WTC11 (cell line): ENCODE results near the gene DNAH17. TPM values are rescaled to one million over a fixed set of nuclear protein-coding genes. Genes with fewer than 3 reads are reported as not detected.

ENCODE experiments used
- ATAC-seq: fragments of 200-7000 bp; cut with Tn5 transposase; 2 replicates; pipeline ENCODE4 v1.10.0; 2021; ENCODE audit warnings: mild to moderate bottlenecking, moderate library complexity
- CTCF ChIA-PET: fragments of 300-600 bp; sonication (Branson Sonifier 250); formaldehyde crosslinking; loops from one replicate; lab custom pipeline; 2021; ENCODE audit warnings: antibody characterized with exemption; lab: Charles Lee
- POLR2A ChIA-PET: fragments of 350-600 bp; sonication (Branson Sonifier 250); formaldehyde crosslinking; loops from one replicate; lab custom pipeline; 2021; ENCODE audit warnings: antibody characterized with exemption; lab: Charles Lee
- DNase-seq: peaks from one replicate; pipeline ENCODE4 v3.0.0; 2021; ENCODE audit warnings: low spot score
- H3K27ac Mint-ChIP-seq: 2 replicates; pipeline ENCODE4 v1.8.0; 2021; ENCODE audit warnings: mixed read lengths
- H3K27me3 Mint-ChIP-seq: 2 replicates; pipeline ENCODE4 v1.8.0; 2021; ENCODE audit warnings: low read depth, mild to moderate bottlenecking, moderate library complexity, mixed read lengths
- H3K36me3 Mint-ChIP-seq: 2 replicates; pipeline ENCODE4 v1.8.0; 2021; ENCODE audit warnings: mixed read lengths
- H3K4me1 Mint-ChIP-seq: 2 replicates; pipeline ENCODE4 v1.8.0; 2022; ENCODE audit warnings: mixed read lengths
- H3K4me3 Mint-ChIP-seq: 2 replicates; pipeline ENCODE4 v1.8.0; 2021; ENCODE audit warnings: mild to moderate bottlenecking, moderate library complexity, mixed read lengths
- H3K9me3 Mint-ChIP-seq: 2 replicates; pipeline ENCODE4 v1.8.0; 2021; ENCODE audit warnings: mixed read lengths
- ATF6 ChIP-seq: sonication (generic); formaldehyde crosslinking; IDR thresholded peaks from 2 replicates; pipeline ENCODE4 v1.8.1; 2023; ENCODE audit warnings: mild to moderate bottlenecking, missing genetic modification reagents
- CREB1 ChIP-seq: sonication (generic); formaldehyde crosslinking; IDR thresholded peaks from 2 replicates; pipeline ENCODE4 v1.8.0; 2023; ENCODE audit warnings: mild to moderate bottlenecking, missing genetic modification reagents
- CREM ChIP-seq: sonication (generic); formaldehyde crosslinking; IDR thresholded peaks from 2 replicates; pipeline ENCODE4 v1.8.1; 2022; ENCODE audit warnings: mild to moderate bottlenecking, missing genetic modification reagents, moderate library complexity
- ERG ChIP-seq: fragments of 250-450 bp; sonication (Bioruptor Pico); IDR thresholded peaks from 2 replicates; pipeline ENCODE4 v1.8.0; 2021; ENCODE audit warnings: mild to moderate bottlenecking
- IRF1 ChIP-seq: sonication (generic); formaldehyde crosslinking; IDR thresholded peaks from 2 replicates; pipeline ENCODE4 v1.8.0; 2023; ENCODE audit warnings: missing genetic modification reagents
- JAZF1 ChIP-seq: fragments of 250-450 bp; sonication (Bioruptor Pico); IDR thresholded peaks from 2 replicates; pipeline ENCODE4 v1.9.0; 2021; ENCODE audit warnings: moderate library complexity, mild to moderate bottlenecking, inconsistent platforms
- MAX ChIP-seq: sonication (generic); formaldehyde crosslinking; IDR thresholded peaks from 2 replicates; pipeline ENCODE4 v1.8.0; 2022; ENCODE audit warnings: mild to moderate bottlenecking, missing genetic modification reagents
- SP1 ChIP-seq: sonication (generic); formaldehyde crosslinking; conservative IDR thresholded peaks from 2 replicates; pipeline ENCODE4 v1.8.1; 2022; ENCODE audit warnings: missing genetic modification reagents
- ZNF232 ChIP-seq: sonication (generic); formaldehyde crosslinking; IDR thresholded peaks from 2 replicates; pipeline ENCODE4 v1.8.0; 2022; ENCODE audit warnings: mild to moderate bottlenecking, missing genetic modification reagents
- ZNF263 ChIP-seq: sonication (generic); formaldehyde crosslinking; IDR thresholded peaks from 2 replicates; pipeline ENCODE4 v1.8.1; 2022; ENCODE audit warnings: low read depth, mild to moderate bottlenecking, moderate library complexity, missing genetic modification reagents
- ZNF281 ChIP-seq: sonication (generic); formaldehyde crosslinking; IDR thresholded peaks from 2 replicates; pipeline ENCODE4 v1.8.0; 2023; ENCODE audit warnings: mild to moderate bottlenecking, missing genetic modification reagents
- ZNF416 ChIP-seq: fragments of 250-450 bp; sonication (Bioruptor Pico); IDR thresholded peaks from 2 replicates; pipeline ENCODE4 v1.9.0; 2021; ENCODE audit warnings: mild to moderate bottlenecking, inconsistent platforms
- ZNF423 ChIP-seq: fragments of 250-450 bp; sonication (Bioruptor Pico); IDR thresholded peaks from 2 replicates; pipeline ENCODE4 v2.1.2; 2022; ENCODE audit warnings: mild to moderate bottlenecking, moderate library complexity
- ZNF671 ChIP-seq: fragments of 250-450 bp; sonication (Bioruptor Pico); IDR thresholded peaks from 2 replicates; pipeline ENCODE4 v1.8.0; 2021; ENCODE audit warnings: mild to moderate bottlenecking
- total RNA-seq: library from RNA; stranded (reverse); gene quantifications from 3 replicates; pipeline ENCODE4 v1.2.3, GENCODE V29; 2021
- TF ChIP-seq, protein P1 (sequence below): fragments of 250-450 bp; sonication (Bioruptor Pico); IDR thresholded peaks from 2 replicates; pipeline ENCODE4 v1.9.0; 2021; ENCODE audit warnings: mild to moderate bottlenecking, borderline replicate concordance
- TF ChIP-seq, protein P2 (sequence below): sonication (generic); formaldehyde crosslinking; IDR thresholded peaks from 2 replicates; pipeline ENCODE4 v1.8.1; 2022; ENCODE audit warnings: mild to moderate bottlenecking, moderate library complexity, missing genetic modification reagents
- TF ChIP-seq, protein P3 (sequence below): sonication (generic); formaldehyde crosslinking; conservative IDR thresholded peaks from 2 replicates; pipeline ENCODE4 v1.8.1; 2022; ENCODE audit warnings: mild to moderate bottlenecking, missing genetic modification reagents

DNAH17 gene
- total RNA-seq, 1 experiment from 2014 or later, result 0.87 TPM

- TF ChIP-seq, protein P1, sequence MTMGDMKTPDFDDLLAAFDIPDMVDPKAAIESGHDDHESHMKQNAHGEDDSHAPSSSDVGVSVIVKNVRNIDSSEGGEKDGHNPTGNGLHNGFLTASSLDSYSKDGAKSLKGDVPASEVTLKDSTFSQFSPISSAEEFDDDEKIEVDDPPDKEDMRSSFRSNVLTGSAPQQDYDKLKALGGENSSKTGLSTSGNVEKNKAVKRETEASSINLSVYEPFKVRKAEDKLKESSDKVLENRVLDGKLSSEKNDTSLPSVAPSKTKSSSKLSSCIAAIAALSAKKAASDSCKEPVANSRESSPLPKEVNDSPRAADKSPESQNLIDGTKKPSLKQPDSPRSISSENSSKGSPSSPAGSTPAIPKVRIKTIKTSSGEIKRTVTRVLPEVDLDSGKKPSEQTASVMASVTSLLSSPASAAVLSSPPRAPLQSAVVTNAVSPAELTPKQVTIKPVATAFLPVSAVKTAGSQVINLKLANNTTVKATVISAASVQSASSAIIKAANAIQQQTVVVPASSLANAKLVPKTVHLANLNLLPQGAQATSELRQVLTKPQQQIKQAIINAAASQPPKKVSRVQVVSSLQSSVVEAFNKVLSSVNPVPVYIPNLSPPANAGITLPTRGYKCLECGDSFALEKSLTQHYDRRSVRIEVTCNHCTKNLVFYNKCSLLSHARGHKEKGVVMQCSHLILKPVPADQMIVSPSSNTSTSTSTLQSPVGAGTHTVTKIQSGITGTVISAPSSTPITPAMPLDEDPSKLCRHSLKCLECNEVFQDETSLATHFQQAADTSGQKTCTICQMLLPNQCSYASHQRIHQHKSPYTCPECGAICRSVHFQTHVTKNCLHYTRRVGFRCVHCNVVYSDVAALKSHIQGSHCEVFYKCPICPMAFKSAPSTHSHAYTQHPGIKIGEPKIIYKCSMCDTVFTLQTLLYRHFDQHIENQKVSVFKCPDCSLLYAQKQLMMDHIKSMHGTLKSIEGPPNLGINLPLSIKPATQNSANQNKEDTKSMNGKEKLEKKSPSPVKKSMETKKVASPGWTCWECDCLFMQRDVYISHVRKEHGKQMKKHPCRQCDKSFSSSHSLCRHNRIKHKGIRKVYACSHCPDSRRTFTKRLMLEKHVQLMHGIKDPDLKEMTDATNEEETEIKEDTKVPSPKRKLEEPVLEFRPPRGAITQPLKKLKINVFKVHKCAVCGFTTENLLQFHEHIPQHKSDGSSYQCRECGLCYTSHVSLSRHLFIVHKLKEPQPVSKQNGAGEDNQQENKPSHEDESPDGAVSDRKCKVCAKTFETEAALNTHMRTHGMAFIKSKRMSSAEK (CRISPR knock-in tag), result no peak
- no peak for TF ChIP-seq ZNF281 (CRISPR knock-in tag)
- no peak for TF ChIP-seq ZNF416 (CRISPR knock-in tag)
- TF ChIP-seq ZNF232, result no peak
- no peak for TF ChIP-seq JAZF1 (CRISPR knock-in tag)
- TF ChIP-seq CREB1 (CRISPR knock-in tag), result no peak
- TF ChIP-seq ZNF263 (CRISPR knock-in tag), result no peak
These were observed 91.7 kb downstream of the DNAH17 start (continued) for GRCh38 chr17:78485290-78486168.

DNA sequence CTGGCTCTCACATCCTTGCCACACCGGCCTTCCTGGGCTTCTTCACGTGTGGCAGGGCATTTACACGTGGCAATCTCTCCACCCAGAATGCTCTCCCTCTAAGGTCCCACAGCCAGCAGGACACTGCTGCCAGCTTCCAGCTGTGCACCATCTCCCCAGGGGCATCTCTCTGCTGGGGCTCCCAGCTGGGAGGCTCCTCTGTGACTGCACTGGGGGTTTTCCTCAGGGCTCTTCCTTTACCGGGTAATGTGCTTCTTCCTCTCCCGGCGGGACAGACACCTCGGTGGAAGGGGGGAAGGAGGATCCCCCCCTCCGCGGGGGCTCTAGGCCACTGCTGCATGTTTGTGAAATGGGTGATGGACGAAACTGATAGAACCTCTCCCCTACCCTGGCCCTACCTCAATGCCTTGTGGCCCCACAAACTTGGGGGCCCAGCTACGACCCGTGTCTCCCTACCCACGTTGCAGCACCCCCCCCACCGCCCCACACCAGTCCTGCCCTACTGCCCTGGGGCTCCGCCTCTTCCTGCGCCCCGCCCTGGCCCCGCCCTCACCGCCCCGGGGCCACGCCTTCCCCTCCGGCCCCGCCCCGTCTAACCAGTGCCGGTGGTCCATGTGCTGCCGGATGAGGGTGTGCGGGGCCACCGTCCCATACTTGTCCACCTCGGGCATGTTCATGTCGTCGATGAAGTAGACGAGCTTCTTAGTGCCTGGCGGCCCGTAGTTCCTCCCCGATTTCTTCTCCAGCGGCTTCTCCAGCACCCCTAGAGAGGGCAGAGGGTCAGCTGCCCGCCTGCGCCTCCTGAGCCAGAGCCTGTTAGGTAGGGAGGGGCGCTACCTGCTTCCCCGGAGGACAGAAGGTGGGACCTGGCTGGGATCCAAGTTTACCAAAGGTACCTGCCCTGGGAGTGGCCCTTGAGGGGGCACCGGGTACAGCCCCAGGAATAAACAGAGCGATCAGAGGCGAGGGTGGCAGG lies 92.6 kb downstream of the DNAH17 start:
- Mint-ChIP-seq H3K27me3 (no peaks in the 10 kb centered on the region), H3K4me1 (peaks cover 8% of the 10 kb centered on the region), H3K36me3 (no peaks in the 10 kb centered on the region), H3K27ac (peak overlapping the region; percentile 45; the same call in 1 of the 2 replicates), H3K4me3 (peak overlapping the region; percentile 81), H3K9me3 (no peaks in the 10 kb centered on the region)
- ATAC-seq (peak; percentile 89), DNase-seq (peak; percentile 81)
- TF ChIP-seq SP1 (CRISPR knock-in tag), result 0 out of 2 replicates have a peak, but pooled peaks have one; percentile 36
- TF ChIP-seq CREM (CRISPR knock-in tag), result 0 out of 2 replicates have a peak, but pooled peaks have one; percentile 25
- TF ChIP-seq ZNF423 (CRISPR knock-in tag), result peak; percentile 69
- TF ChIP-seq MAX (CRISPR knock-in tag), result peak; percentile 71
- no peak for TF ChIP-seq ZNF671
- POLR2A ChIA-PET, result interaction anchor here (0.6 to 0.7 kb wide), 2 partner anchors 15 to 53 kb away, joined by 4 to 6 read pairs; no protein-coding TSS in a partner anchor
- CTCF ChIA-PET, result interaction anchor here (0.6 to 1.6 kb wide), 3 partner anchors 12 to 234 kb away, joined by 3 to 7 read pairs (median 4); no protein-coding TSS in a partner anchor

DNA sequence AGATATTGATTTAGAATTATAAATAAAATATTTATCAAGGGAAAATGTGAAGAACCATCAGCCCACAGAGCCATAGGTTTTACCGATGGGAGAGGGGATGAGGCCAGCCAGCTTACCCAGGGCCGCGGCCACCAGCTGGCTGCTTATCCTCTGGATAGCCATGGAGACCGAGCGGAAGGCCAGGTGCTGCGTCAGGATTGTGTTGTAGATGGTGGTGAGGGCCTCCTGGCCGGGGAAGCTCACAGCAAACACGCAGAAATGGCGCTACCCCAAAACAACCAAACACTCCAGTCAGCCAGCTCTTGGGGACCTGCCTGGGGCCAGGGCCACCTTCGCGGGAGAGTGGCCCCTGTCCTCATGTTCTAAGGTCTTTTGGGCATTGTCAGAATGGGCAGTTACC lies 97.8 kb downstream of the DNAH17 start:
- ATAC-seq (no peak), DNase-seq (no peak)
- CTCF ChIA-PET, result no interaction called here
- POLR2A ChIA-PET, result no interaction called here
- Mint-ChIP-seq H3K4me3 (no peak overlapping the region), H3K27me3 (no peaks in the 10 kb centered on the region), H3K4me1 (peaks cover 4% of the 10 kb centered on the region), H3K36me3 (no peaks in the 10 kb centered on the region), H3K9me3 (no peaks in the 10 kb centered on the region), H3K27ac (no peak overlapping the region)
- TF ChIP-seq IRF1 (CRISPR knock-in tag), result no peak
- TF ChIP-seq, protein P2, sequence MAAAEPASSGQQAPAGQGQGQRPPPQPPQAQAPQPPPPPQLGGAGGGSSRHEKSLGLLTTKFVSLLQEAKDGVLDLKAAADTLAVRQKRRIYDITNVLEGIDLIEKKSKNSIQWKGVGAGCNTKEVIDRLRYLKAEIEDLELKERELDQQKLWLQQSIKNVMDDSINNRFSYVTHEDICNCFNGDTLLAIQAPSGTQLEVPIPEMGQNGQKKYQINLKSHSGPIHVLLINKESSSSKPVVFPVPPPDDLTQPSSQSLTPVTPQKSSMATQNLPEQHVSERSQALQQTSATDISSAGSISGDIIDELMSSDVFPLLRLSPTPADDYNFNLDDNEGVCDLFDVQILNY (CRISPR knock-in tag), result no peak
- TF ChIP-seq ATF6, result no peak
- TF ChIP-seq, protein P3, sequence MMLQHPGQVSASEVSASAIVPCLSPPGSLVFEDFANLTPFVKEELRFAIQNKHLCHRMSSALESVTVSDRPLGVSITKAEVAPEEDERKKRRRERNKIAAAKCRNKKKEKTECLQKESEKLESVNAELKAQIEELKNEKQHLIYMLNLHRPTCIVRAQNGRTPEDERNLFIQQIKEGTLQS (CRISPR knock-in tag), result no peak
- TF ChIP-seq SP1 (CRISPR knock-in tag), result no peak
- TF ChIP-seq ERG (CRISPR knock-in tag), result no peak
